SU-DHL-6 (cell line): ENCODE data around the gene DCC.

Source experiments
- H2AFZ ChIP-seq: fragments of 200-600 bp; sonication (generic); 2 replicates; pipeline ENCODE4 v1.6.1; 2014; ENCODE audit warnings: low read depth, mild to moderate bottlenecking, moderate library complexity, mixed read lengths, antibody characterized with exemption, low read length; ENCODE audit not compliant: severe bottlenecking
- H3F3A ChIP-seq: fragments of 200-600 bp; shearing (Covaris generic); 2 replicates; pipeline ENCODE4 v1.6.0; 2016; ENCODE audit warnings: antibody characterized with exemption, mild to moderate bottlenecking; ENCODE audit not compliant: insufficient read depth
- H3K27ac ChIP-seq: fragments of 200-600 bp; sonication (generic); 2 replicates; pipeline ENCODE4 v1.5.1; 2016; ENCODE audit warnings: low read depth, mild to moderate bottlenecking, low read length, moderate library complexity, mixed read lengths
- H3K27me3 ChIP-seq: fragments of 200-600 bp; sonication (generic), shearing (Covaris generic); 2 replicates; pipeline ENCODE4 v1.6.0; 2014; ENCODE audit warnings: mild to moderate bottlenecking, low read length
- H3K36me3 ChIP-seq: fragments of 200-600 bp; sonication (generic); 2 replicates; pipeline ENCODE4 v1.6.1; 2014; ENCODE audit warnings: mild to moderate bottlenecking, low read length, mixed read lengths
- H3K4me2 ChIP-seq: fragments of 300-600, 200-600 bp; shearing (Covaris generic), sonication (generic); 2 replicates; pipeline ENCODE4 v1.6.0; 2014; ENCODE audit warnings: low read length, low read depth, mild to moderate bottlenecking; ENCODE audit not compliant: poor library complexity, severe bottlenecking
- H3K4me3 ChIP-seq: fragments of 200-600 bp; sonication (generic); 2 replicates; pipeline ENCODE4 v1.5.1; 2014; ENCODE audit warnings: antibody characterized with exemption, low read length, mild to moderate bottlenecking, mixed read lengths; ENCODE audit not compliant: insufficient read depth, poor library complexity, severe bottlenecking
- H3K79me2 ChIP-seq: fragments of 200-600 bp; sonication (generic); 2 replicates; pipeline ENCODE4 v1.6.1; 2014; ENCODE audit warnings: mild to moderate bottlenecking, low read length, moderate library complexity; ENCODE audit not compliant: insufficient read depth
- H3K9ac ChIP-seq: fragments of 200-600 bp; sonication (generic); 2 replicates; pipeline ENCODE4 v1.7.0; 2014; ENCODE audit warnings: mild to moderate bottlenecking, low read length
- H3K9me2 ChIP-seq: fragments of 200-600 bp; sonication (generic); replicated peaks from 2 replicates; pipeline ENCODE4 v1.6.1; 2014; ENCODE audit warnings: low read length; ENCODE audit not compliant: insufficient read depth
- H3K9me3 ChIP-seq: fragments of 200-600 bp; sonication (generic); 2 replicates; pipeline ENCODE4 v1.6.1; 2014; ENCODE audit warnings: low read length, mixed read lengths; ENCODE audit not compliant: insufficient read depth
- H4K20me1 ChIP-seq: fragments of 200-600 bp; sonication (generic); 2 replicates; pipeline ENCODE4 v1.6.1; 2014; ENCODE audit warnings: low read depth, mild to moderate bottlenecking, antibody characterized with exemption, low read length, moderate library complexity, mixed read lengths
- EZH2phosphoT487 ChIP-seq: fragments of 200-600 bp; sonication (generic), shearing (Covaris generic); conservative IDR thresholded peaks from 2 replicates; pipeline ENCODE4 v1.6.1; 2018; ENCODE audit warnings: mild to moderate bottlenecking, antibody characterized with exemption, low read length, moderate library complexity, mixed read lengths
- TF ChIP-seq, protein P1 (sequence below): fragments of 200-600 bp; sonication (generic); IDR thresholded peaks from one replicate; pipeline ENCODE4 v1.5.1; 2017; ENCODE audit warnings: antibody characterized with exemption, mild to moderate bottlenecking, low read length, moderate library complexity; ENCODE audit not compliant: insufficient read depth, poor library complexity, severe bottlenecking

DCC gene

DNA sequence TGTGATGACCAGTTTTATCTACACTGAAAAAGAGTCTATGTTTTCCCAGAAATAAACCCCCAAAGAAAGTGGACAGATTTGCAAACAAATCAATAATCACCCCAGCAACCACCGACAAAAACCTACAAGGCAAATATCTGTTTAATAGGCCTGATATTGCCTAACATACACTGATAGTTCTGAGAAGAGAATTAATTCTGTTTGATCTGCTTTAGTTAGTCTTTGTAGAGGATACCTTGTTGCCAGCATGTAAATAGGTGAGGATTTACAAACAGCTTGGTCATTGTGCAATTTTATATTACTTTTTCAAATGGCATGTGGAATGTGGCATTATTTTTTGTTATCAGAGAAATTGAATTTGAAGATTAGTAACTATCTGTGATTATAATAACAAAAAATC, 86.5 kb downstream of the DCC start:
- H3K9me2 ChIP-seq: no peaks in the 10 kb centered on the region
- H2AFZ ChIP-seq: no peak overlapping the region
- H3F3A ChIP-seq: no peaks in the 10 kb centered on the region
- H3K9ac ChIP-seq: no peak overlapping the region
- H3K27ac ChIP-seq: no peak overlapping the region
- H3K4me3 ChIP-seq: no peak overlapping the region
- TF ChIP-seq, protein P1, sequence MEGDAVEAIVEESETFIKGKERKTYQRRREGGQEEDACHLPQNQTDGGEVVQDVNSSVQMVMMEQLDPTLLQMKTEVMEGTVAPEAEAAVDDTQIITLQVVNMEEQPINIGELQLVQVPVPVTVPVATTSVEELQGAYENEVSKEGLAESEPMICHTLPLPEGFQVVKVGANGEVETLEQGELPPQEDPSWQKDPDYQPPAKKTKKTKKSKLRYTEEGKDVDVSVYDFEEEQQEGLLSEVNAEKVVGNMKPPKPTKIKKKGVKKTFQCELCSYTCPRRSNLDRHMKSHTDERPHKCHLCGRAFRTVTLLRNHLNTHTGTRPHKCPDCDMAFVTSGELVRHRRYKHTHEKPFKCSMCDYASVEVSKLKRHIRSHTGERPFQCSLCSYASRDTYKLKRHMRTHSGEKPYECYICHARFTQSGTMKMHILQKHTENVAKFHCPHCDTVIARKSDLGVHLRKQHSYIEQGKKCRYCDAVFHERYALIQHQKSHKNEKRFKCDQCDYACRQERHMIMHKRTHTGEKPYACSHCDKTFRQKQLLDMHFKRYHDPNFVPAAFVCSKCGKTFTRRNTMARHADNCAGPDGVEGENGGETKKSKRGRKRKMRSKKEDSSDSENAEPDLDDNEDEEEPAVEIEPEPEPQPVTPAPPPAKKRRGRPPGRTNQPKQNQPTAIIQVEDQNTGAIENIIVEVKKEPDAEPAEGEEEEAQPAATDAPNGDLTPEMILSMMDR: no peak
- TF ChIP-seq EZH2phosphoT487: no peak
- no peaks in the 10 kb centered on the region for H3K36me3 ChIP-seq
- no peak overlapping the region for H3K4me2 ChIP-seq
- no peaks in the 10 kb centered on the region for H3K9me3 ChIP-seq
- no peaks in the 10 kb centered on the region for H3K79me2 ChIP-seq
- no peaks in the 10 kb centered on the region for H3K27me3 ChIP-seq
- no peaks in the 10 kb centered on the region for H4K20me1 ChIP-seq

GRCh38 chr18:52427521-52428175, 87.7 kb downstream of the DCC start:
- H3F3A ChIP-seq: no peaks in the 10 kb centered on the region
- no peaks in the 10 kb centered on the region for H3K27me3 ChIP-seq
- no peak overlapping the region for H3K4me2 ChIP-seq
- H3K9me2 ChIP-seq: no peaks in the 10 kb centered on the region
- no peaks in the 10 kb centered on the region for H3K9me3 ChIP-seq
- no peak overlapping the region for H3K4me3 ChIP-seq
- no peak overlapping the region for H3K9ac ChIP-seq
- H2AFZ ChIP-seq: no peak overlapping the region
- H4K20me1 ChIP-seq: no peaks in the 10 kb centered on the region
- TF ChIP-seq, protein P1: no peak
- TF ChIP-seq EZH2phosphoT487: no peak
- no peak overlapping the region for H3K27ac ChIP-seq
- no peaks in the 10 kb centered on the region for H3K79me2 ChIP-seq
- no peaks in the 10 kb centered on the region for H3K36me3 ChIP-seq

GRCh38 chr18:52431683-52432082, 91.7 kb downstream of the DCC start:
- Histone ChIP-seq H3K27me3 (no peaks in the 10 kb centered on the region), H2AFZ (no peak overlapping the region), H3K36me3 (no peaks in the 10 kb centered on the region)

More at GRCh38 chr18:52431683-52432082, 91.7 kb downstream of the DCC start:
- Histone ChIP-seq H3K4me2 (no peak overlapping the region), H3K4me3 (no peak overlapping the region), H3K9me2 (no peaks in the 10 kb centered on the region), H4K20me1 (no peaks in the 10 kb centered on the region), H3K27ac (no peak overlapping the region), H3K9me3 (no peaks in the 10 kb centered on the region), H3K79me2 (no peaks in the 10 kb centered on the region), H3F3A (no peaks in the 10 kb centered on the region), H3K9ac (no peak overlapping the region)
- TF ChIP-seq EZH2phosphoT487: no peak
- TF ChIP-seq, protein P1: no peak
